GM19238 (cell line): ENCODE results near the gene GABRB1.
A peak's percentile ranks its signal among the peaks of the same experiment; 100 is the strongest.

Experiments
- DNase-seq: peaks from one replicate; pipeline ENCODE4 v3.0.0; 2011; ENCODE audit warnings: low spot score; ENCODE audit not compliant: insufficient read length

Gene GABRB1

GRCh38 chr4:47382846-47383360, 351.5 kb downstream of the GABRB1 start:
- DNase-seq, result no peak

DNA sequence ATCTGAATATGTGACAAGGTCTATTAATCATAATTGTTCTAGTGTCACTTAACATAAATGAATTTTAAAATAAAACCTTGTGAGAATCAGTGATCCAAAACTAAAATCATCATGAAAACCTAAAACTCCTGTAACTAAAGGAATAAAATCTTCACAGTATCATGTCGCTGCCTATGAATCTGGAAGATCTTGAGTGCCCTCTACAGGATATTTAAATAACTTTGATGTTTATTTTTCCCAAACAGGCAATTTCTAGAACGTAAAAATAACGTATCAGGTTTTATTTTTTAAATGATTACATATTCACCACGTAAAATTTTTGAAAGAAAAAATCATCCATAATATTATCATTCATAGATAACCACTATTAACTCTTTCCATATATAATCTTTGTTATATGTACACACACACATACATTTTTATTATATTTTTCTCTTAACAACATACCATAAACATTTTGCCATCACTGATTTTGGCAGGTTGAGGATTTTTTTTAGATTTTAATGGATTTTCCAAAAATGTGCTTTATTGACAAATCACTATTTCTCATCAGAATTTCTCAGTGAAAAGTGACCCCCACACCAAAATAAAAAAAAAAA, 352.6 kb downstream of the GABRB1 start:
- DNase-seq, result no peak

GRCh38 chr4:47386146-47386545, 354.8 kb downstream of the GABRB1 start:
- DNase-seq, result no peak

GRCh38 chr4:47386561-47387235, 355.3 kb downstream of the GABRB1 start:
- DNase-seq, result no peak

GRCh38 chr4:47390428-47391125, 359.2 kb downstream of the GABRB1 start:
- no peak for DNase-seq

DNA sequence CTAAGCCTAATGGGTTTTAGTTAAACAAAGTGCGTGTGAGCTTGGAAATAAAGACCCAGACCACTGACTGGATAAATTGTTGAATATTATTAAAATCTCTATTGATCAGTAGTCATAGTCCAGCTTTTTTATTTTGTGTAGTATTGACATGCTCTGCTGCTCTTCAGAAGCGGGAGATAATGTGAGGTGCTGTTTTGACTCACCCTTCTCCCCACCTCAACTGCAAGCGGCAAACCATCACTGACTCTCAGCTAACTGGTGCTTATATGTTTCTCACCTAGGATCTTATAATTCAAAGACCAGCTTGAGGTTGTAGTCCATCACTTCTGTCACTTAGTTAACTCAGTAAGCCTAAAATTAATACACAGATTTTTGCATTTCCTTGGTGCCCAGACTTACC, 359.9 kb downstream of the GABRB1 start:
- no peak for DNase-seq

GRCh38 chr4:47406408-47406807, 375.0 kb downstream of the GABRB1 start:
- no peak for DNase-seq

GRCh38 chr4:47410271-47410670, 378.9 kb downstream of the GABRB1 start:
- DNase-seq, result no peak

GRCh38 chr4:47413521-47413920, 382.2 kb downstream of the GABRB1 start:
- DNase-seq, result no peak

DNA sequence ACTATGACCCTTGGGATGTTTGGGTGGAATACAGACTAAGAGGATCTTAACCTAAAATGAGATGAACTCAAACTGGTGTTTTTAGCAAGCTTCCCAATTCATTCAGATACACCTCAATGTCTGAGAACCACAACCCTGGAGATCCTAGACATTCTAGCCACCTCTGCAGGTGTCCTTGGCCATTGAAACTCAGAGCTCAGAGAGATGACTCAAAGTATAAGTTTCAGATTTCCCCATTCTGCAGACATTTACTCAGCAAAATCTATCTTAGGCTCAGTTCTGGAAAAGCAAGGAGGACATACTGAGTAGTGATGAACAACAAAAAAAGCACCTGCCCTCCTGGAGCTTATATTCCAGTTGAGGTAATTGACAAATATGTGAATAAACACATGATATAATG, 384.4 kb downstream of the GABRB1 start:
- DNase-seq, result no peak

DNA sequence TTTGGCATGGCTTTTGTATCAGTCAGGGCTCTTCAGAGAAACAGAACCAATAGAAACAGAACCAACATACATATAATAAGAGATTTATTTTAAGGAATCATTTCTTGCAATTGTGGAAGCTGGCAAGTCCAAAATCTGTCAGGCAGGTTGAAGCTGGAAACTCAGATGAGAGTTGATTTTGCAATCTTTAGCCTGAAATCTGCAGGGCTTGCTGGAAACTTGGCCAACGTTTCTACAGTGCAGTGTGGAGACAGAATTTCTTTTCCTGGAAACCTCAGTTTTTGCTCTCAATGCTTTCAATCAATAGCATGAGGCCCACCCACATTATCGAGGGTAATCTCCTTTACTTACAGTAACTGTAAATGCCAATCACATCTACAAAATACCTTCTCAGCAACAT, 386.8 kb downstream of the GABRB1 start:
- DNase-seq, result no peak

DNA sequence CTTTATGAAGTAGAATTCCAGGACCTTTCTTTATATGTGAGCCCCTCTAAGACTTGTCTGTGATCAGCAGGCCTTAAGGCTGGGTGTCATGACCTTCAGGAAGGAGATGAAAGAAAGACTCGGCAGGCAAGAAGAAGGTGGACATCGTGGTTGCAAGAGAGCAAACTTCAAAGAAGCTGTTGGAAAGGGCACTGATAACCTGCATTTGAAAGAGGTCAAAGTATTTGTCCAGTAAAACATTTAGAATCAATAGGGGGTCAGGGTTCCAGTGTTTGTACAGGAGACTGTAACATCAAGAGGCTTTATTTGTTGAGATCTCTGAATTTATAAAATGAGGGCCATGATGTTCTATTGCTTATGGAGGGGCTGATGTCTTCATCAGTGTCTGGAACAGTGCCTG, 387.9 kb downstream of the GABRB1 start:
- no peak for DNase-seq

- DNase-seq, result no peak
Observed at GRCh38 chr4:47425628-47426027, 394.3 kb downstream of the GABRB1 start.

DNA sequence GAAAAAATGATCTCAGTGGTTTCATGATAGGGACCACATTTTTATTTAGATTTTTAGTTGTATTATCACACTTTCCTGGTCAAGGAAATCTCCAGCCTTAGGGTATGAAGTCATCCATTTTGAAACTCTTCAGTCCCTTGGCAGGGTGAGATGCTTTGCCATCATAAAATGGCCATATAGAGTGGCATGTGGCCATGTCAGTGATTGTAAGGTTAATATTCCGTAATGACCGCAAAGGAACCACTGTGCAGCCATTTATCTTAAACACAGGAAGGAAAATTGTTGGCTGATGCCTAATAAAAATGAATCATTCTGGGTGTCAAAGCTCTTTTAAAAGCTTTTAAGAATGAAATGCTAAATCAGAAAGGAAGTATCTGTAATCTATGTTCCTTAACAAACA, 396.6 kb downstream of the GABRB1 start:
- no peak for DNase-seq

DNA sequence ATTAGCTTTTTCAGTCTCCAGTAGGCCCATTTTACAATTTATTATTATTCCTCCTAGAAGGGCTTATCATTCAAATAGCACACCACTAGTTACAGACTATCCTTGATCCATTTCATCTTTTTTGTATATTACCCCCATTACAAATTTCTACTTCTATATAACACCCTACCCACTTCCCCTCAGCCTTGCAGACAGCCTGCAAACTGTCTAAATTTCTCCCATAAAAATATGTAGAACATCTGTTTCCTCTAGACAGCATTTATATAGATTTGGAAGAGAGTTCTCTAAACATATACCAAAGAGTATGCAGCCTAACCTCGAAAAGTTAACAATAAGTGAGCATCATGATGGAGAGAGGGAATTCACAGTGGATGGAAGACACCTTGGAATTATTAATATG, 401.4 kb downstream of the GABRB1 start:
- DNase-seq, result no peak

- no peak for DNase-seq
Observed at GRCh38 chr4:47434931-47435330, 403.6 kb downstream of the GABRB1 start.

DNA sequence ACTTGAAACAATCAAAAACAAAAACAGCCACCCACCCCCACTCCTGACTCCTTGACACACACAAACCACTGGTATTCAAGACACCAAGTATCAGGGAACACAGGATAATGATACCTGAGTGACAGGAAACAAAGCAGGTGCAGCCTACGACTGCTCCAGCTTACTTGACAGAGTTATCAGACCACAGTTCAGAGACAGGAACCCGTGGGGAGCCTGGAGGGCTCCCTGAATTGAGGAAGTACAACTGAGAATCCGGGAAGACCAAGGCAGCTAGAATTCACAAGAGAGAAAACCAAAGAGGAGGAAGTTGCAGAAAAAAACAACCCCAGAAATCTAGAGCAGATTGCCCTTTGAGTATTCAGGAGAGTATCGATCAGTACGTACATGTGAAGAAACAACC, 411.6 kb downstream of the GABRB1 start:
- no peak for DNase-seq

DNA sequence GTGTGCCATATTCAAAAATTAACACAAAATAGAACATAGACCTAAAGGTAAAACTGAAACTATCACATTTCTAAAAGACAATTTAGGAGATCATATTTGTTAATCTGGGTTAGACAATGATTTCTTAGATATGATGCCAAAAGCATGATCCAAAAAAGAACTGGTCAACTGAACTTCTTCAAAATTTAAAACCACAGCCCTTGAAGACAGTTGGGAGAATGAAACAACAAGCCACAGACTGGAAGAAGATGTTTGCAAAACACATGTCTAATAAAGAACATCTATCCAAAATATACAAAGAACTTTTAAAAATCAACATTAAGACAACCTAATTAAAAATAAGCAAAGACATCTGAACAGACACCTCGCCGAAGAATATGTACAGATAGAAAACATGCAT, 412.7 kb downstream of the GABRB1 start:
- no peak for DNase-seq

GRCh38 chr4:47451657-47452056, 420.3 kb downstream of the GABRB1 start:
- no peak for DNase-seq

GRCh38 chr4:47462799-47463234, 431.4 kb downstream of the GABRB1 start:
- no peak for DNase-seq

GRCh38 chr4:47463235-47463956, 432.0 kb downstream of the GABRB1 start, which contains the start of gene COMMD8:
COMMD8 (minus strand) TSS chr4:47463702; CDS start chr4:47463651, 51 bp downstream.
- peak; percentile 80 for DNase-seq

DNA sequence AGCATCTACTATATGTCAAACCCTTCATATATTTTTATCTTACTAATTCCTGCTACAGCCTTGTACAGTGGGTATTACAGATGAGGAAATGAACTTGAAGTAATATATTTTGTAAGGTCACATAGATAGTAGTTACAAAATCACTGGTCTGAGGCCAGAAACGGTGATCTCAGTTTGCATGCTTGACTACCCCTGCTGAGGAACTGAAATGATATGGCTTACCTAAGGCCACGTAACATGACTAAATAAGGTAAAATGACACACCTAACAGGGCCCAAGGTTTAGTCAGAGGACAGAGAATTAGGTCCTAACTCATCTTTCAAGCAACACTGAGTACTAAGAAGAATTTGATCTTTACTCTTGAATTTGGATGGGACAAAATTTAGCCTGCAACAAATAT, 433.6 kb downstream of the GABRB1 start:
- peak; percentile 3 for DNase-seq
